AG20443 (cell line): Measurements from ENCODE around the gene AGR2.
"Not testable (repeated sequence)": the region's sequence is repeated elsewhere in the genome, so short reads cannot be mapped to it uniquely, and the experiment has no call there.

Experiments used
- DNase-seq: peaks from one replicate; pipeline ENCODE4 v3.0.0; 2012; ENCODE audit warnings: low spot score, mixed read lengths

Gene AGR2

DNA sequence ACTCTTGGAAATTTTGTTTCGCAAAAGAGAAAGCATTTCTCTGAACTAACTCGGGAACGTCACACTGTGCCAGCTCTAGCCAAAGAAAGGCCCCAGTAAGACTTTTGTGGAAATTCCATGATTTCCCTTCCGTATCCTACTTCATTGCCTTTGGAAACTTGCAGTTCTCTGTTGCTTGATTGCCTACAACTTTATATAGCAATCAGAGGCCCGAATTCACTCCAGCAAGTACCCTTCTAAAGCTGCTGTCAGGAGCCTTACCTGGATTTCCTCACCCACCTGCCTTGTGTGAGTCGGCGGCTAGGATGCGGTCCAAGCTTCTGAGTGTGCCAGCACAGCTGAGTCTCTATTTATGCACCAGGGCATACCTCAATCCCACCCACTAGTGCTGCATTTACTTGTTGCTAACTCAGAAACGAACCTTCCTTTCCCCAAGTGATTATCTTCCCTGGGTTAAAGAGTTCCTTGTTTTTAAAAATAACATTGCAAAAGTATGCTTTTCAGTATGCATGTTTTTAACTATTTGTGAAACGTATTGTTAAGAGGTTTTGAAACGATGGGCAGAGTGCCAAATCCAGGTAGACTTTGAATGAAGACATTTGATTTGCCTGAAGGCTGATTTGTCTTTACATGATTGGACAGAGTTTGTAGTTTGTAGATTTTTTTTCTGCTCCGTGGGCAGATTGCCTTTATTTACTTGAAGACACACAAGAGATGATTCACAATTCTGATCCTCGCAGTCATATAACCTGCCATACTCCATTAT is at the start of gene AGR2:
TSS of gene AGR2 (minus strand) at position 326 of the 766 bp plus-strand sequence. CDS start 3,203 bp downstream, outside the sequence.
- DNase-seq: no peak

DNA sequence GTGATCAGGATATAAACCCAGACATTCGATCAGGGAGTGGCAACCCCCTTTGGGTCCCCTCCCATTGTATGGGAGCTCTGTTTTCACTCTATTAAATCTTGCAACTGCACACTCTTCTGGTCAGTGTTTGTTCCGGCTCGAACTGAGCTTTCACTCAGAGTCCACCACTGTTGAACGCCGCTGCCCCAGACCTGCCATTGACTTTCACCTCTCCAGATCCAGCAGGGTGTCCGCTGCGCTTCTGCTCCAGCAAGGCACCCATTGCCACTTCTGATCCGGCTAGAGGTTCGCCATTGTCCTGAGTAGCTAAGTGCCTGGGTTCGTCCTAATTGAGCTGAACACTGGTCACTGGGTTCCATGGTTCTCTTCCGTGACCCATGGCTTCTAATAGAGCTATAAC is 48.4 kb upstream of the AGR2 start:
- not testable (repeated sequence) for DNase-seq

DNA sequence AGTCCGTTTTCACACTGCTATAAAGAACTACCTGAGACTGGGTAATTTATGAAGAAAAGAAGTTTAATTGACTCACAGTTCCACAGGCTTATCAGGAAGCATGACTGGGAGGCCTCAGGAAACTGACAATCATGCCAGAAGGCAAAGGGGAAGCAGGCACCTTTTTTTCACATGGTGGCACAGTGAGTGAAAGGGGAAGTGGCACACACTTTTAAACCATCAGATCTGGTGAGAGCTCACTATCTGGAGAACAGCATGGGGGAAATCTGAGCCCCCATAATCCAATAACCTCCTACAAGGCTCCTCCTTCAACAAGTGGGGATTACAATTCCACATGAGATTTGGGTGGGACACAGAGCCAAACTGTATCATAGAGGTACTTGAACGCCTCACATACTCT is 47.0 kb upstream of the AGR2 start:
- no peak for DNase-seq

DNA sequence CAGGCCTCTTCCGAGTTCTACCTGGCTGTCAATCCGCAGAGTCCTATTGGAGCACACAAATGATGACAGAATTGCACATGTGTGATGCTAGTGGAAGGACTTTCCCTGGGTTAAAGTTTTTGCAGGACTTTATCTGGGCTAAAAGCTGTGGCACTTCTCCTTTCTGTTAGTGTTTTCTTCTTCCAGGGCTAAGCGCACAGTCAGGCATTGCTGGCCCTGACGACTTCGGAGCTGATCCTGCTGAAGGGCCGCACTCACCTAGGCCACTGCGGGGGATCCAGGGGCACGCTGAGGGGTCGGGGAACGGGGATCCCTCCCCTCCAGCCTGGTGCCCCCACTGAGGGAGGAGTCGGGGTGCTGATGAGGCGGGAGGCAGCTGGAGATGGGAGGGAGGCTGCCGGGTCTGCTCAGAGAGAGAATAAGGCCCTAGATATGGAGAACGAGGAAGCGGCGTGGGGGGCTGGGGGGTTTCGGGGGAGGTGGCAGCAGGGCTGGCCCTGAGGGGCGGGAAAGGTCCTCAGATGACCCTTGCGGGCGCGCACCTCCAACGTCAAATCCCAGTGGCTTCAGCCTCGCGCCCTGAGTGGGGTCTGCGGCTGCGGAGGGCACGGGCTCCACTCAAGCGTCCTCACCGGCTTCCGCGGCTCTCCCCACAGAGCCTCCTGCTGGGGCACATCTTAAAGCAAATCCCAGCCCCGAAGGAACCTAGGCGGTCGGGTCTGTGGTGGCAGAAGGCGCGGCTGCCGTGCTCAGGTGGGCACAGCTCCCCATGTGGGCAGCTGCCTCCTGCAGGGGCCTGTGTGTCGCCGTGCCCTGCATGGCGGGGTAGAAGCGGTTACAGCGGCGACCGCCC is 46.0 kb upstream of the AGR2 start:
- no peak for DNase-seq

DNA sequence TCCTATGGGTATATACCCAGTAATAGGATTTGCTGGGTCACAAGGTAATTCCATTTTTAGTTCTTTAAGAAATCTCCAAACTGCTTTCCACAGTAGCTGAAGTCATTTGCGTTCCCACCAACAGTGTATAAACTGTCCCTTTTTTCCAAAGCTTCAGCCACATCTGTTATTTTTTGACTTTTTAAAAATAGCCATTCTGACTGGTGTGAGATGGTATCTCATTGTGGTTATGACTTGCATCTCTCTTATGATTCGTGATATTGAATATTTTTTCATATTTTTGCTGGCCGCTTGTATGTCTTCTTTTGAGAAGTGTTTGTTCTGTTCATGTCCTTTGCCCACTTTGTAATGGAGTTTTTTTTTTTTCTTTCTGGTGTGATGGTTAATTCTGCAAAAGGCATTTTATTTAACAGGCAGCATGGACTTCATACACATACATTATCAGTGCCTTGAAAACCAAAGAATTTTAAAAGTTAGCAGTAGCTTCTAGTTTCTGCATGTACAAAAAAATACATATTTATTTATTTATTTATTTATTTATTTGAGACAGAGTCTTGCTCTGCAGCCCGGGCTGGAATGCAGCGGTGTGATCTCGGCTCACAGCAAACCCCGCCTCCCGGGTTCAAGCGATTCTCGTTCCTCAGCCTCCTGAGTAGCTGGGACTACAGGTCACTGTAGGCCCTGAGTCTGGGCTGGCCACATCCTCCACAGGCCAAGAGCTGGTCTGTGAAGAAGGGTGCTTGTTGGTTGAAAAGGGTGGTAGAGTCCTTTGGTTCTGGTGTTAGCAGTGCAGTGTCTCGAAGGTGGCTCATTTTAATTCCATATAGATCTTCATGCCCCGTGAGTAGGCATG is 44.7 kb upstream of the AGR2 start:
- DNase-seq: no peak

DNA sequence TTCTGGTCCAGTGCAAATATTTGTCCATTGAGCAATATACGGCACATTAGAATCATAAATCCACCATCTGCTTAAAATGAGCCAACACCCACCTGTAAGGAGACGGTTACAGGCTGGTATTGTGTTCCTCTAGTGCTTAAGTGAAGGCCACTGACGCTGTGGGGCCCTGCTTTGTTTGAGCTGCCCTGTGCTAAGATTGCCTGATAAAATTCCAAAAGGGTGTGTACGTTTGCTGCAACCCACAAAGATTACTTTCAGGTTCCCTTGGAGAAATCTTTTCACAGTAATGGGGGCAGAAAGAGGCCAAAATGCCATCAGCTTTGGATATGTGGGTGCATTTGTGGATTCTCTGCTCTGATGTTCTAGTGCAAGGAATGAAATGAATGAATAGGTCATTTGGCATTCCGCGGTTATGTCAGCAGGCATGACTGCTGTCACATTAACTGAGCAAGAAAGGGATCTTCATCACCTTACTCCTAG is 42.6 kb upstream of the AGR2 start:
- DNase-seq: no peak

DNA sequence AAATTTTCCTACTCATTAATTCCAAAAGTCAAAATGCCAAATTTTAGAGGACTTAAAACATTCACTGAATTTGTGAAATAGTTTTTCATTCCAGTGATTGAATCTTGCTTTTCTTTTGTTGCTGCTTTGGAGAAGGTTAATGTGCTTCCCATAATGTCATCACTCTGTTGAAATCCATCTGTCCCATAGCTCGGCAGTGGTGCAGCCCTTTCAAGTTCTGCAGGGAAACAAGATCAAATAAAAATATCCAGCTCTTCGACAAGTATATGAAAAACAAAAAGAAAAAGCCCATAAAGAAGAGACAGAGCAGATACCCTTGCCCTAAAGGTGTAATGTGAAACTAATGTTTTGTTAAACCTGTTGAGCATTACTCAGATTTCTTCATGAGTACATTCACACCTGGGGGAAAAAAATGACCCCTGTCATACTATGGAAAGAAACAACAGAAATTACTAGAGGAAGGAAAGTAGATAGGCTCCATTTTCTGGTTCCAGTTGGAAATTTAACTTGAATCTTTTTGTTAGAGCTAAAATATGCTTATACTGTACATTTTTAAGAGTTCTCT is 41.9 kb upstream of the AGR2 start:
- no peak for DNase-seq

DNA sequence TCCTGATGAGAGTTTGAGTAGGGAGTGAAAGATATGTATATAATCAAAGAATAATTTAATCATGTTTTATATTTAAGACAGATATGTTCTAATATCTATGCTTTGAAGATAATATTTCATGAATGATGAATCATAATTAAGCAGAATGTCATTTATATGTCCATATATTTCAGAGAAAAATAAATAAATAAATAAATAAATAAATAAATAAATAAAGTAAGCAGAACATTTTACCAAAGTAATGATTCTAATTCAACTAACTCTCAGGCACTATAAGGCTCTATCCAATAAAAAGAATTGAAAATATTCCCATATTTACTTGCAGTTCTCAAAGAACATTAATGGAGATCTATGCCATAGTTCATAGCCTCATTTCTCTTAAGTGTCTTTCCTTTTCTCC is 40.9 kb upstream of the AGR2 start:
- no peak for DNase-seq

DNA sequence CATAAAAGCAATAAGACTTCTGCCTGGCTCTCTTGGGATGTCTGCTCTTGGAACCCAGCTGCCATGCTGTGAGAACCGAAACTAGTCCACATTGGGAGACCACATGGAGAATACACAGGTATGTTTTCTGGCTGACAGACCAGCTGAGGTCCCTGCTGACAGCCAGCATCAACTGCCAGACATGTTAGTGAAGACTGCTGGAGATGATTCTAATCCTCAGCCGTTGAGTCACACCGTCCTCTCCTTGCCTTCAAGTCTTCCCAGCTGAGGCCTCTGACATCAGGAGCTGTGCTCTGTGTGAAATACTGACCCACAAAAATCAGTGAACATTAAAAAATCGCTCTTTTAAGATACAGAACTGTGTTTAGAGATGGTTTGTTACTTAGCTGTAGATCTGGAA is 36.9 kb upstream of the AGR2 start:
- peak; percentile 56 for DNase-seq

DNA sequence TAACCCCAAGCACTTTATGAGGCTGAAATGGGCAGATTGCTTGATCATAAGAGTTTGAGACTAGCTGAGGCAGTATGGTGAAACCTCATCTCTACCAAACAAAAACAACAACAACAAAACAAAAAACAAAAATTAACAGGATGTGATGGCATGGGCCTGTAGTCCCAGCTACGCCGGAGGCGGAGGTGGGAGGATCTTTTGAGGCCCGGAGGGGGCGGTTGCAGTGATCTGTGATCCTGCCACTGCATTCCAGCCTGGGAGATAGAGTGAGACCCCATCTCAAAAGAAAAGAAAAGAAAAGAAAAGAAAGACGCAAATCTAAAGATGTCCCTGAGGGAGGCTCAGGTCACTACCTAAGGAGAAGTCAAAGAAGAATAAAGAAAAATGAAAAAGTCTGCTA is 35.3 kb upstream of the AGR2 start:
- DNase-seq: no peak

DNA sequence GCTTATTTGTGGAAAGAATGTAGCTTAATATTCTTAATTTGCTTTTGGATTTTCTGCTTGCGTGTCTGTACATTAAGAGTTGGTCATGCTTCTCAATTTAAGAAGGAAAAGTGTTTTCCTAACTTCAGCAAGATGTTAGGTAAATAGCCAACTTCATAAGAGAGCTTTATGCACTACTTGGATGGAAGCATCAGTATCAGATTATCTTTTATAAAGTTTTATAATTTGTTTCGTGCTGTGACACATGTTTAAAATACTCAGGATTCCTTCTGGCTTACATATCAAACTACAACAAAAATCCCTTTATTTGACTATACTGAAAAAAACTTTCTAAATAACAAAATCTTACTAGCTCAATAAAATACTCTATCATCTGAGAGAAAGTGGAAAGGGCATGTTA is 34.8 kb upstream of the AGR2 start:
- DNase-seq: peak; percentile 28

DNA sequence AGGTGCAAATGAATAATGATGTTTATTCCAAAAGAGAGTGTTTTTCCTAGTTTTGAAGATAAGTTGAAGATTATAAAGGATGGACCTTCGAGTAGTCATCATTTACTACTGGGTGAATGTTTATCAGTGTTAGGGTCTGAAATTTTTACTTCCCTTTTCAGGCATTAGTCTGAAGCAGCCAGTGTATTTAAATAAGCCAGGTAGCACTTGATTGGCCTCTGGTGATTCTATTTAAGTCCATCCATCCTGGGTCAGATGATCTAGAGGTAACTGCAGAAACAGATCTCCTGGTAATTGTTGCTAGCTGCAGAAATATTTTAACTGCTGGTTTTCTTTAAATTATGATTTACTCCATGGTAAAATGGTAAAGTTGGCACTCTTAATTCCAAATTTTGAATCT is 34.1 kb upstream of the AGR2 start:
- DNase-seq: no peak

DNA sequence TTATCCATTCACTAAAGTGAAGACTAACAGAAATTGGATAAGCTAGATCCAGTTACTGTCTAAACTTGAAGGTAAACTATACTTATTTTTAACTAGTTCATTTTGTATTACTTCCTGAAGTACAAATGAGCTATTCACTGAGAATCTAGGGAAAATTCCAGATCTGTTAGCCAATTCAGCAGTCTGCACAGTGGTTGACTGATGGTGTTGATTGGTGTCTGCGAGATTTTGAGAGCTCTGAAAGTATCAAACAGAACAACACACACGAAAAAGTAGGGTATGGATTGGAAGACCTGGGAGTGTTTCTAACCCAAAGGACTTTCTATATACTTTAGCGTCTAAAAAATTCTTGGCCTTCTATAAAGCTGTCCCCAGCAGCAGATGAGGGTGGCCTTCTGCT is 33.6 kb upstream of the AGR2 start:
- no peak for DNase-seq

DNA sequence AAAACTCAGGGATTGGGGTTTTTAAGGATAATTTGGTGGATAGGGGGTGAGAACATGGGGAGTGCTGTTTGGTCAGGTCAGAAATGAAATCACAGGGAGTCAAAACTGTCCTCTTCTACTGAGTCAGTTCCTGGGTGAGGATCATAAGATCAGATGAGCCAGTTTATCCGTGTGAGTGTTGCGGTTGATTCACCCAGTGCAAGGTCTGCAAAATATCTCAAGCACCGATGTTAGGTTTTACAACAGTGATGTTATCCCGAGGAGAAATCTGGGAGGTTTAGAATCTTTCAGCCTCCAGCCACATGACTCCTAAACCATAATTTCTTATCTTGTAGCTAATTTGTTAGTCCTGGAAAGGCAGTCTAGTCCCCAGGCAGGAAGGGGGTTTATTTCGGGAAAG is 31.7 kb upstream of the AGR2 start:
- no peak for DNase-seq

DNA sequence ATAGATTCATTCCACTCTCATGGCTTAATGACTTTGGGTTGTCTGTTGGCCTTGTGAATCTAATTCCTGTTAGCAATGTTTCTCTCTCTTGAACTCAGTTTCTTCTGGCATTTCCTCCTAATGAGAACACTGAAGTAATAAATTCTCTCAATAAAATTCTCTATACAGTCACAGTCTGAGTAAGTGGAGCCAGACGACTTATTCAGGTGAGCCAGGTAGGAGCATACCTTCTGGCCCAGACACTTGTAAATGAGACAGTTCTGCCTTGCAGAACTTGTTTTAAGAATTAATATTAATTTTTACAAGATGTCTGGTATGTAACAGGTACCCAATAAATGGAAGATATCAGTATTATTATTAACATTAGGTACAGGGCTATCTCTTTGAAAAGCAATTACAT is 28.6 kb upstream of the AGR2 start:
- no peak for DNase-seq

DNA sequence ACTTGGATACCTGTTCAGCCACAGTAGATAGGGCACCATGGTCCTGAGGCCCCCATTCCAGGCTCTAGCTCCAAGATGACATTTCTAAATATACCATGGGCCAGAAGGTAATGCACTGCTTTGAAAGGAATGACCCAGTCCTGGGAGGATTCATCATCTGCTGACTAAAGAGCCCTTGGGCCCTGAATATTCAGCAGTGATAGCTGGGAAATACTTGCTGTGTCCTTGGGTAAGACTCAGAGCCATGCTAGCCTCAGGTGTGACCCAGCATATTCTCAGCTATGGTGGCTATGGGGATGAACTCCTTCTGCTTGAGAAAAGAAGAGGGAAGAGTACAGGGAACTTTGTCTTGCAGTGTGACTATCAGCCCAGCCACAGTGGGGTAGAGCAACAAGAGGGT is 21.3 kb upstream of the AGR2 start:
- DNase-seq: no peak

DNA sequence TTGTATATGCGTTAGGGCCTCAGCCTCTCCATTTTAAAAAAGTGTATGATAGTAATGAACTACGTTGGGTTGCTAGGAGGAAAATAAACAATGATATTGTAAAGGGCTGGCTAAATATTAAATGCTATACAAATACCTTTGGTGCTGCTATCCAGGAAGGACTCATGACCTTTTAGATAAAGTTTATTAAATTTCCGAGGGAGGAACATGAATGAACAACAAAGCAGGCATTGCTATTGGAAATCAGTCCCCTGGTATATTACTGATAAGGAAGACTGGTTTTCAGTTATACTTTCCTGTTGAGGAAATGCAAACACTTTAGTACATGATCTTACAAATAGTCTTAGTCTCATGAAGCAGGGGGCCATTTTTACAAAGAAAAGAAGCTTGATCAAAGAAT is 17.2 kb upstream of the AGR2 start:
- no peak for DNase-seq

DNA sequence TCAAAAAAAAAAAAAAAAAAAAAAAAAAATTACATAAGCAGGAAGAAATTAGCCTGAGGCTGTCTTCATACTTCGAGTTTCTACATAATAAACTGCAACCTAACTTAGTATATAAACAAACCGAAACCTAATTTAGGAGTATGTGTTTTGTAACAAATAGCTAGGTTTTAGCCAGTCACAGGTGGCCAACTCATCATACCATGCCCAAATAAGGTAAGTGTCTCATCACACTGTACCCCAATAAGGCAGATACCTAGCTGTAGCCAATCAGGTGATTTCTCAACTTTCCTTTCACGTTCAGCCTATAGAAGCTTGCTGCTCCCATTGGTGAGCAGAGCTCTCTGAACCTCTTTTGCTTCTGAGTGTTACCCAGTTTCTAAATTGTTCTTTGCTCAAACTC is 13.9 kb upstream of the AGR2 start:
- DNase-seq: no peak

DNA sequence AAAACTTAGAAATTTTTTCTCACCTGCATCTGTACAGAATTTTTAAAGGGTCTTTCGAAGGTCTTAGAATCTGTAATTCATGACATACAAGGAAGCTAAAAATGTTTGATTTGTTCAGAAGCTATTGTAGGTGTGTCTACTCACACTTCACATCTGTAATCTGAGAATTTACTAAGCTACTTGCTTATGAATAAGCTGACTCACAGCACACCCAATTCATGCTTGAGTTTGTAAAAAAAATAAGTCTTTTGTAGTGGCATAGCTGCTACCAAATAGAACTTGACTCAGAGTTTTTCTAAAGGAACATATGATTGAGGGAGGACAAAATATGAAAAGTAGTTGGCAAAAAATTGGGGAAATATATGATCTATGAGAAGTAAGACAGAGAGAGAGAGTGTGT is 12.7 kb upstream of the AGR2 start:
- peak; percentile 42 for DNase-seq

DNA sequence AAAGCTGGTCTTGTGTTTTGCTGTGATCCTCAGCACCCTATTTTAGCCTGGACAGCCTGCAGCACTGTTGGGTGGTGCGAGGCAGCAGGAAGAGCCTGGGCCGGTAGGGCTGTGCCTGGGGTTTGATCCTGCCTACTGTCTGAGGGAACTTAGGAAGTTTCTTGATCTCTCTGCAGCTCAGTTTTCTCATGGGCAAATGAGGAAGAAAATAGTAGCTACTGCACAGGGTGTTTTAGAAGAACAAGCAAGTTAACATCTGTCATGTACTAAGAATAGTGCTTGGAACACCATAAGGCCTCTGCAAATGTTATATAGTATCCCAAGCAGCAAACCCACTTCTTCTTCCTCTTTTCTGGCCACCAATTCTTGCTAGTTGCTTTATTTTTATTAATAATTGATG is 12.0 kb upstream of the AGR2 start:
- DNase-seq: no peak

DNA sequence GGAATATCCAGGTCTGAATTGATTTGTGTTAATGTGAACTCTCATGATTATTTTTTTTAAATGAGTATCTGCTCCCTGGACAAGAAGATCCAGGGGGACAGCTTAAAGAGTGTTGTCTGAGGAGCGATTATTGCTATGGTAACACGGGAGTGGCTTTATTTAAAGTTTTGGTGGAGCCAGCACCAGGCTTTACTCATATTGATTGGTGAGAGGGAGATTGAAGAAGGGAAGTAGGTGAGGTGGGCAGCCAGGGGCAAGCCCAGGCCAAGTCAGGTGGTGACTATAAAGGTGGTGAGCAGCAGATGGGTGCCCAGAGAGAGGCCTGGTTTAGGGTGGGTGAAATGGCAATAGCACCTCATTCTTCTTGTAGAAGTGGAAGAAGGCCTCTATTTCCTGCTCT is 10.2 kb upstream of the AGR2 start:
- no peak for DNase-seq

DNA sequence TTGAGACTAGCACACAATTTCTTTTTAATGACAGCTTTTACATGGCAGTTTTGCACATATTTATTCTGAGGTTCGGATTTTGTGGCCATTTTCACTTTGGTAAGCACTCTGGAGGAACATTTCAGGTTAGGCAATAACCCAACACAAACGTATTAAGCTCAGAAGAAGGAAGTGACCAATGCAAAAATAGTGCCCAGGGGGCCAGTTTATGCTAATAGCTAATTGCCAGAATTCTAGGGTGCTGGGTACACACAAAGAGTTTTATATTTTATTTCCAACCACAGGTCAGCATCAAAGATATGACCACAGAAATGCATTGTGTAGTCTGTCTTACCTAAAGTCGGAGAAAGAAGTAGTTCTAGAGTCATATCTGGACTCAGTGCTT is 8.4 kb upstream of the AGR2 start:
- DNase-seq: no peak
